Effector CD8-positive, alpha-beta T cell (primary cell): Measurements from ENCODE around the gene OR10A6.

Experiments
- DNase-seq: peaks from one replicate; lab custom pipeline; 2025; lab: John Stamatoyannopoulos, UW
- total RNA-seq, 4 experiments: gene quantifications; one replicate each; lab custom pipeline; 2026; lab: John Stamatoyannopoulos, UW

Gene OR10A6, protein sequence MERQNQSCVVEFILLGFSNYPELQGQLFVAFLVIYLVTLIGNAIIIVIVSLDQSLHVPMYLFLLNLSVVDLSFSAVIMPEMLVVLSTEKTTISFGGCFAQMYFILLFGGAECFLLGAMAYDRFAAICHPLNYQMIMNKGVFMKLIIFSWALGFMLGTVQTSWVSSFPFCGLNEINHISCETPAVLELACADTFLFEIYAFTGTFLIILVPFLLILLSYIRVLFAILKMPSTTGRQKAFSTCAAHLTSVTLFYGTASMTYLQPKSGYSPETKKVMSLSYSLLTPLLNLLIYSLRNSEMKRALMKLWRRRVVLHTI
- total RNA-seq = 0 reads per million in 4 experiments

DNA sequence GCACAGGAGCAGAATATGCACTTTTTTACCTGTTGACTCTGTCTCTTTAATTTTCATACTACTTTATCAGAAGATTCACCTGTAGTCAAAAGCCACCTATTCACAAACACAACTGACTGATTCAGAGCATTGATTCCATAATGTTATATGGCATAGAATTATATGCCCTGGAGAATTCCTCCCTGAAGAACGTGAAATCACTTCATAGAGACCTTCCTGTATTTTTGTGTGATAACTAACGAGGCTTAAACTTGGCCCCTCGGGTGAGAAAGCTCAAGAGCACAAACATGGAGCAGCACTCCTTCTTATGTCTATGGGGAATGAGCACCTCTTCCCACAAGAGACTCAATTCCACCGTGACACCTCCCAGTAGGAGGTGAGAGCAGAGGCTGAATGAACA is at the start of gene OR10A6:
Gene OR10A6, minus strand, starts transcription at position 101 of the 400 bp plus-strand sequence. CDS start 2,606 bp downstream, outside the sequence.
- no peak for DNase-seq

DNA sequence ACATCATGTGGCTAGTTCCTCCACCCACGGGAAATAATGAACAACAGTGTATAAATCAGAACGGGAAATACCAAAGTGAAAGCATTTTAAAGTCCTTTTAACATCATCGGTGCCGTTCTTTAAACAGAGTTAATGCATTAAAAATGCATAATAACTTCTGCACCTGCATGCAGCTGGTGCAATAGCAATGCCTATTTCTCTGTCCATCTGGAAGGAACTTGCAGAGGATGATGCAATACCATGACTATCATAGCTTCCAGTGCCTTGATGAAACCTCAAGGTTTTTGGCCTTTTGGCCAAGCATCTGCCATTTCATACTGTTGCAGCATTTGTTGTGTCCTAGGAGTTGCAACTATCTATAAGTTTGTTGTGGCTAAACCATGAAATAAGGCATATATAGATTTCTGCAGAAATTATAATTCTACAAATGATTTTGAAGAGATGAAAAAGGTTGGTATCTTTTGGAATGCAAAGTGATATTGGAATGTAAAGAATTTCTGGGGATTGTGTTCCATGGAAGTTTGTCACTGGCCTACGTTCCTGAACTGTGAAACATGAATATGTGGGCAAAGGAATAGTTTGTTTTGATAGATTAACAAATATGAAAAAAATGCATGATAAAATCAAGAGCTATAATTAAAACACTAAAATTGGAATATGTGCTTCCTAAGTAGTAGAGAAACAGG is 46.3 kb upstream of the OR10A6 start:
- no peak for DNase-seq

DNA sequence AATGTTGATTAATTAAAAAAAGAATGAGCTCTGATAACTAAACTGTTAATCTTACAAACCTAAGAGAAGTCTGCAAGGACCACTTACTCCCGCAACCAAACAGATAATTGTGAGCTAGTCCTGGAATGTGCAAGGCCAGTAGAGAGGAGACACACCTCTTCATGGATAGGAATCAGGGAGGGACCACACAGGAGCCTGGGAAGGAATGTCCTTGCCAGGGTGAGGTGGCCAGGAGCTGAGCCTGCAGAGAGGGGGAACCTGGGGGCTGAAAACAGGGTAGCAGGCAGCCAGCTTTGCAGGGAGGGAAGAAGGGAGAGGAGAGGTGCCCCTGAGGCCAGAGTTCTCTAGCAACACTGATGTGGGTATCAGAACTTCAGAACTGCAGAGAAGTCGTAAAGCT is 43.6 kb upstream of the OR10A6 start:
- no peak for DNase-seq

DNA sequence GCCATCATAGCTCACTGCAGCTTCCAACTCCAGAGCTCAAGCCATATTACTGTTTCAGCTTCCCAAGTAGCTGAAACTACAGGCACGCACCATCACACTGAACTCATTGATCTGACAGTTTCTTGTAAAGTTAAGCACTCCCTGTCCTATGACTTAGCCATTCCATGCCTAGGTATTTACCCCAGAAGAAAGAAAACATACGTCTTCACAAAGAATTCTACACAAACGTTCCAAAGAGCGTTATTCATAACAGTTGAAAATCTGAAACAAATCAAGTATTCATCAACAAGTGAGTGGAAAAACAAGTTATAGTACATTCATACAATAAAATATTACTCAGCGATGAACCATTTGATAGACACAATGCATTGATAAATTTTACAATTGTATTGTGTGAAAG is 41.9 kb upstream of the OR10A6 start:
- DNase-seq = no peak

GRCh38 chr11:7971846-7972245 is 40.8 kb upstream of the OR10A6 start:
- no peak for DNase-seq

DNA sequence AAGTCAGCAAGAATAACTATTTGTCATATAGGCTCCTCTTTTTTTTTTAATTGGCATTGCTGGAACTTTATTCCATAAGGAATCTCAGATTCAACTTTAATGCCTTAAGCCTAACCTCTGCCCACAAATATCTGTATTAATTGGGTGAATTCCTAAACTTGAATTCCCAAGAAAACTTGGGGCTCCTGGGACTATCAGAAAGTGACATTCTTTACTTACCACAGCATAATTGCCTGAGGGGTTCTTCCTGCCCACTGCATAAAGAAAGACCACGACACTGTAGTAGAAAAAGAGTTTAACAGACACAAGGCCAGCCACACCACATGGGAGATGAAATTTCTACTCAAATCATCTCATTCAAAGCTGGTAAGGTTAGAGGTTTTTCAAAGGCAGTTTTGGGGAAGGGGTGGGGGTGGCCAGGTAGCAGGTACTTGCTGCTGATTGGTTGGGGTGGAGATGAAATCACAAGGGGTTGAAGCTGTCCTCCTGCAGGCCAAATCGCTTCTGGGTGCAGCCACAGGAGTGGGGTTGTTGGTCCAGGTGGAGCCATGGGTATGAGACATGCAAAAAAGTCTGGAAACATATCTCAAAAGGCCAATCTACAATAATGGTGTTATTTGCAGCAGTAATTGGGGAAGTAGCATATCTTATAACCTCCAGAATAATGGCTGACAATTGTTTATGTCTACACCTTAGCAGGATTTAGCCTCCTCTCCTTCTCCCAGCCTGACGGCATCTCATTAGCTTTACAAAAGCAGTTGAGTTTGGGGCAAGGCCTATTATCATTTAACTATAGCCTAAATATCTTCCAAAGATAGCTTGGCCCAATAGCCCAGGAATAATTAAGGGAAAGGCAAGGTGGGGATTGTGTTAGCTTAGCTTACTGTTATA is 38.9 kb upstream of the OR10A6 start:
- no peak for DNase-seq

- DNase-seq = no peak
Measured at GRCh38 chr11:7968686-7969085, 37.6 kb upstream of the OR10A6 start.

GRCh38 chr11:7967826-7968225 is 36.8 kb upstream of the OR10A6 start:
- no peak for DNase-seq

DNA sequence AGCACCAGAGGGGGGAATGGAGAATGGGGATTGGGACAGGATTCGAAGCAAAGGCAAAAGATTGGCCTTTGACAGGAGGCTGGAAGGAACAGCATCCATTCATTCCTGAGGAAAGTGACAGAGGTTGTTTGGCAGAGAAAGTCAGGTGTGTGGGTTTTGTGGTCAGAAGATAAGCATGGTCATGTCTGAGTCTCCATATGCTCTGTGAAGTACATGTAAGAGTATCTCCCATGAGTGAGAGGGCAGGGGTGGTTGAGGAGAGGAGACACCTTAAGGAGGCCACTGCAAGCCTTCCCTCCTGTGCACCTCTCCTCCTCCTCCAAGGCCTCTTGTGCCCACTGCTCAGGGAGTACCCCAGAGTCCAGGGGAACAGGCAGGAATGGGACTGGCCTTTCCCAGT is 36.0 kb upstream of the OR10A6 start:
- no peak for DNase-seq

DNA sequence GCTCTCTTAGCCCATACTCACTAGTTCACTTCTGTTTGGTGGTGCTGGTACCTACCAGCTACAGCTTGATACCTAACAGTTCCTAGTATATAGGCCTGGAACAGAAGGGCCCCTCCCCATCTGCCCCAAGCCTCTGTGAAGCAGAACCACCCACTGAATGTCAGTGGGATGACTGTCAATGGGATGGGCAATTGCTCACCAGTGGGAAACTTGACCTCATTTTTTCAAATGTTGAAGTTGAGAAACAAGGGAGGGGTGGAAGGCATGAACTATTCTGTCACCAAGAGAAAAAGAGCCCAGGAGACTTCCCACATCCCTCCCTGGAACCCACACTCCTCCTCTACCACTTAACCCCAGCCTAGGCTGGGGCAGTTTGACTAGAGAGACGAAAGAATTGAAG is 34.3 kb upstream of the OR10A6 start, which contains the start of gene NLRP10:
Gene NLRP10, minus strand, starts transcription at position 62 of the 400 bp plus-strand sequence. CDS start 1,952 bp downstream, outside the sequence.
- no peak for DNase-seq

DNA sequence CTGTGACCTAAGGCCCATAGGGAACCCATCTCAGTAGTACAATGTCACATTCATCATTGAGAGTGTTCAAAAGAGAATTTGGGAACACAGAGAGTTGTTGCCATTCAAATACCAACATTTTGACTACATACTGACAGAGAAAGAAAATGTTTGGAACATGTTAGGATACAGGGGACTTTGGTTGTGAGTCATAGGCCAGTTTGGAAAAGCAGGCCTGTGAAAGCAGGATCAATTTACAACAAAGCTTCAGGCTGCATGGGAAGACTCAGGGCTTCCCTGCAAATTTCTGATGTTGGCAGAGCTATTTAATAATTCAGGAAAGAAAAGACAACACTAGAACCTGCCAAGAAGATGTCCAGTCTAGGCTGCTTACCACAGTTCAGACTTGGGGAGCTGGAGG is 33.8 kb upstream of the OR10A6 start:
- DNase-seq = no peak

- no peak for DNase-seq
Measured at GRCh38 chr11:7964261-7964660, 33.2 kb upstream of the OR10A6 start.

GRCh38 chr11:7955191-7955590 is 24.1 kb upstream of the OR10A6 start:
- DNase-seq = no peak

DNA sequence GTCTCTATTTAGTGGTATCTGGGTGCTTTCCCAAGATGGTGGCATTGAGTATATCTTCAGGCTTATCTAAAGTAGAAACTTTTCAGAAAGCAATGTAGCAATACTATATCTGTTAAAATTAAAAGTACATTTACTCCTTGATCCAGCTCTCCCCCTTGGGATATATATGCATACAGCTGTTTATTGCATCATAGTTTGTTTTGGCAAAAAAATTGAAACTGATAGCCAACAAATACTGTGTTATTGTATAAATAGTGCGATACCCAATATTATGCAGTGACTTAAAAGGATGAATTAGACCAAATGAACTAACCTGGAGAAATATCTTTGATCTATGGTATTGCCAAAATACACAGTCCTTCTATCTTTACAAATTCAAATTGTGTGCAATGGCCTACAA is 18.9 kb upstream of the OR10A6 start:
- no peak for DNase-seq

GRCh38 chr11:7944123-7944522 is 13.1 kb upstream of the OR10A6 start:
- no peak for DNase-seq

- DNase-seq = no peak
Measured at GRCh38 chr11:7941608-7942007, 10.5 kb upstream of the OR10A6 start, which contains the start of gene OR10A3. OR10A3 (minus strand) TSS chr11:7941708; CDS start chr11:7939520, 2,188 bp downstream.

DNA sequence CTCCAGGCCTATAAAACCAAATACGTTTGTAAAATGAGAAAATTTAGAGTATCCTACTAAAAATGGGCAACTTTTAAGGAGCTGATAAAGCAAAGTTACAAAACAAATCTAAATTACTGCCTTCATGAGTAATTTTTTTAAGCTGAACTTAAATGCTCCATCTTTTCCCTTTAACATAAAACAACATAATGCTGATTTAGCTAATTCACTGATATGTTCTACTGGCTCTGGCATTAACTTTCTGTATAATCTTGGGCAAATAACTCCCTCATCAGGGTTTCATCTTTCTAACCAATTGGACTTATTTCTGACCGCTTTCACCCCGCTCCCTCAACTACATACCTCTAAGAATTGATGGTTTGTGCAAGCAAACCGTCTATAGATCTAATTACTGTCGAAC is 10.1 kb upstream of the OR10A6 start:
- DNase-seq = no peak

DNA sequence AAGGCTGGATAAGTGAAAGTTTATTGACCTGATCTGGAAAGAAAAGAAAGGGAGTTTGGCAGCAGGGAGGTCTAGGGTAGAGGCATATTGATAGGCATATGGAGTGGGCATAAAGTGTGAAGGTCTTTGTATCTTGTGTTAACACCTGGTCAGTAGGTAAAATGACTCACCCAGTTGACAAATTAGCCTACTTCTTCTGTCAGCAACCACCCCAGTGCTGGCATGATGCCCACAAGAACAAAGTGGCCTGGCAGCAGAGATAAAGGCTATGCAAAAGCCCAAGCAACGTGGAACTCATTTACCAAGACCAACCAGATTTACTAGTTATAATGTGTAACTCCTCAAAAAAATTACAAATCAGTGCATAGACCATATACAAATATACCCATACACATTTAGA is 5.5 kb upstream of the OR10A6 start:
- no peak for DNase-seq

GRCh38 chr11:7927635-7928034 is 3.4 kb downstream of the OR10A6 start:
- DNase-seq = no peak

- no peak for DNase-seq
Measured at GRCh38 chr11:7924536-7924935, 6.5 kb downstream of the OR10A6 start.

DNA sequence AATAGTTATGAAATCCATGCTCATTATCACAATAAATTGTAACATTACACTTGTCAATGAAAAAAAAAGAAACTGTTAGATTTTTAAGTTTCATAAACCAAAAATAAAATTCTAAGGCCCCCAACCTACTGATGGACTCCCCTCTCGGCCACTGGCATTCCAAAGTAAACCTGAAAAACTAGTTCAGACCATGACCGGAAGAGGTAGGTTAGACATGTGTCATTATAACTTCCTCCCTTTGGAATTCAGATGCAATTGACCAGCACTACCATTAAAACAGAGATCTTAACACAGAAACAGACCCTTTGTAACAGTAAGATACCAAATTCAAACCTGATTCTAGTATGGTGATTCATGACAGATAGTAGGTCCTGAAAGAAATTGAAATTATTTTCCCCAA is 12.9 kb downstream of the OR10A6 start:
- no peak for DNase-seq

GRCh38 chr11:7911011-7911410 is 20.1 kb downstream of the OR10A6 start:
- no peak for DNase-seq
